Ishikawa (cell line): ENCODE results near the gene GANAB.

Experiments used
- CEBPB ChIP-seq: IDR thresholded peaks from 2 replicates; pipeline ENCODE4 v1.6.1; 2012
- CREB1 ChIP-seq: IDR thresholded peaks from 2 replicates; pipeline ENCODE4 v1.6.1; 2012; ENCODE audit warnings: low read depth
- EP300 ChIP-seq: IDR thresholded peaks from 2 replicates; pipeline ENCODE4 v1.6.1; 2012; ENCODE audit warnings: borderline replicate concordance
- FOXM1 ChIP-seq: IDR thresholded peaks from 2 replicates; pipeline ENCODE4 v1.6.1; 2012; ENCODE audit warnings: low read depth, borderline replicate concordance
- NFIC ChIP-seq: IDR thresholded peaks from 2 replicates; pipeline ENCODE4 v1.6.1; 2012
- RAD21 ChIP-seq: IDR thresholded peaks from 2 replicates; pipeline ENCODE4 v1.6.1; 2012; ENCODE audit warnings: low read depth
- TAF1 ChIP-seq: IDR thresholded peaks from 2 replicates; pipeline ENCODE4 v1.6.1; 2012; ENCODE audit warnings: low read depth, mild to moderate bottlenecking
- TEAD4 ChIP-seq: IDR thresholded peaks from 2 replicates; pipeline ENCODE4 v1.6.1; 2012
- TF ChIP-seq, protein P1 (sequence below): IDR thresholded peaks from 2 replicates; pipeline ENCODE4 v1.6.1; 2012
- TF ChIP-seq, protein P2 (sequence below): IDR thresholded peaks from 2 replicates; pipeline ENCODE4 v1.6.1; 2012; ENCODE audit warnings: low read depth, mild to moderate bottlenecking
- TF ChIP-seq, protein P3 (sequence below): IDR thresholded peaks from 2 replicates; pipeline ENCODE4 v1.6.1; 2012

DNA sequence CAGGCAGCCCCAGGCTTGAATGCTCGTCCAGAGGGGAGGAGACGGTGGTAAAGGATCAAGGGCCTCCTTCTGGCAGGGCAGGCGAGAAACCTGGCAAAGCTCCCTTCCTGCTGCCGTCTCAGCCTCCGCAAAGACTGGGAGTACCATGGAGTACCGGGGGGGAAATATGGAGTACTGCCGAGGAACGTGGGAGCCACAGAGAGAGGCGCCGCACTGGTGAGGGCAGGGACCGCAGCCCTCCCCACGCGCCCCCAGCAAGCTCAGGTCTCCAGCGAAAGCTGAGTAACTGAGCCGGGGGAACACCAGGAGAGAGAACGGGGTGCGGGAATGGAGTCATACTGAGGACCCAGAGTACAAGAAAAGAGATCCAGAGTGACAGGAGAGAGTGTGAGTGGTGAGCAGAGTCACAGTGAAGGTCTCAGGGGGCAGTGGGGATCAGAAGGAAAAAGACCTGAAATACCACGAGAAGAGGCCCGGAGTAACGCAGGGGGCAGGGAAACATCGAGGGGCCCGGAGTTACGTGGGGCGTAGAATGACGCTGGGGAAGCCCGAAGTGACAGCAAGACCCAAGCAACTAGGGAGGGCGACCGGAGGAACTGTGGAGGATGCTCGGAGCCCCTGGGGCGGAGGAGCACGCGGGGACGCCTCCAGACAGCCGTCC lies 34.6 kb downstream of the GANAB start:
- TF ChIP-seq, protein P1, sequence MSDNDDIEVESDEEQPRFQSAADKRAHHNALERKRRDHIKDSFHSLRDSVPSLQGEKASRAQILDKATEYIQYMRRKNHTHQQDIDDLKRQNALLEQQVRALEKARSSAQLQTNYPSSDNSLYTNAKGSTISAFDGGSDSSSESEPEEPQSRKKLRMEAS = peak; percentile 17; the same call in 1 of the 2 replicates
- TF ChIP-seq RAD21 = no peak
- no peak for TF ChIP-seq CREB1
- TF ChIP-seq TAF1 = 0 out of 2 replicates have a peak, but pooled peaks have one; percentile 19
- no peak for TF ChIP-seq EP300
- TF ChIP-seq NFIC = no peak
- TF ChIP-seq, protein P2, sequence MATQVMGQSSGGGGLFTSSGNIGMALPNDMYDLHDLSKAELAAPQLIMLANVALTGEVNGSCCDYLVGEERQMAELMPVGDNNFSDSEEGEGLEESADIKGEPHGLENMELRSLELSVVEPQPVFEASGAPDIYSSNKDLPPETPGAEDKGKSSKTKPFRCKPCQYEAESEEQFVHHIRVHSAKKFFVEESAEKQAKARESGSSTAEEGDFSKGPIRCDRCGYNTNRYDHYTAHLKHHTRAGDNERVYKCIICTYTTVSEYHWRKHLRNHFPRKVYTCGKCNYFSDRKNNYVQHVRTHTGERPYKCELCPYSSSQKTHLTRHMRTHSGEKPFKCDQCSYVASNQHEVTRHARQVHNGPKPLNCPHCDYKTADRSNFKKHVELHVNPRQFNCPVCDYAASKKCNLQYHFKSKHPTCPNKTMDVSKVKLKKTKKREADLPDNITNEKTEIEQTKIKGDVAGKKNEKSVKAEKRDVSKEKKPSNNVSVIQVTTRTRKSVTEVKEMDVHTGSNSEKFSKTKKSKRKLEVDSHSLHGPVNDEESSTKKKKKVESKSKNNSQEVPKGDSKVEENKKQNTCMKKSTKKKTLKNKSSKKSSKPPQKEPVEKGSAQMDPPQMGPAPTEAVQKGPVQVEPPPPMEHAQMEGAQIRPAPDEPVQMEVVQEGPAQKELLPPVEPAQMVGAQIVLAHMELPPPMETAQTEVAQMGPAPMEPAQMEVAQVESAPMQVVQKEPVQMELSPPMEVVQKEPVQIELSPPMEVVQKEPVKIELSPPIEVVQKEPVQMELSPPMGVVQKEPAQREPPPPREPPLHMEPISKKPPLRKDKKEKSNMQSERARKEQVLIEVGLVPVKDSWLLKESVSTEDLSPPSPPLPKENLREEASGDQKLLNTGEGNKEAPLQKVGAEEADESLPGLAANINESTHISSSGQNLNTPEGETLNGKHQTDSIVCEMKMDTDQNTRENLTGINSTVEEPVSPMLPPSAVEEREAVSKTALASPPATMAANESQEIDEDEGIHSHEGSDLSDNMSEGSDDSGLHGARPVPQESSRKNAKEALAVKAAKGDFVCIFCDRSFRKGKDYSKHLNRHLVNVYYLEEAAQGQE = no peak
- TF ChIP-seq, protein P3, sequence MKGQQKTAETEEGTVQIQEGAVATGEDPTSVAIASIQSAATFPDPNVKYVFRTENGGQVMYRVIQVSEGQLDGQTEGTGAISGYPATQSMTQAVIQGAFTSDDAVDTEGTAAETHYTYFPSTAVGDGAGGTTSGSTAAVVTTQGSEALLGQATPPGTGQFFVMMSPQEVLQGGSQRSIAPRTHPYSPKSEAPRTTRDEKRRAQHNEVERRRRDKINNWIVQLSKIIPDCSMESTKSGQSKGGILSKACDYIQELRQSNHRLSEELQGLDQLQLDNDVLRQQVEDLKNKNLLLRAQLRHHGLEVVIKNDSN = no peak
- TF ChIP-seq CEBPB = no peak
- no peak for TF ChIP-seq TEAD4
- TF ChIP-seq FOXM1 = no peak
